LHCN-M2 (cell line): ENCODE results near the gene NSG1. TPM values are rescaled to one million over a fixed set of nuclear protein-coding genes. Genes with fewer than 3 reads are reported as not detected.
"Not testable (repeated sequence)": the region's sequence is repeated elsewhere in the genome, so short reads cannot be mapped to it uniquely, and the experiment has no call there.

Experiments used
- DNase-seq: peaks from one replicate; pipeline ENCODE4 v3.0.0-alpha.2; 2012; ENCODE audit warnings: low read depth
- total RNA-seq: library from RNA; depleted of rRNA; stranded (reverse); fragments of >200 nt; gene quantifications from 2 replicates; pipeline ENCODE4 v1.2.3, GENCODE V29; 2014

The NSG1 gene
- total RNA-seq, 1 experiment from 2014 or later: 0.57 TPM

GRCh38 chr4:4432341-4433125 is 45.6 kb downstream of the NSG1 start:
- DNase-seq: no peak

- DNase-seq: no peak
Observed at GRCh38 chr4:4433941-4434340, 47.0 kb downstream of the NSG1 start.

- DNase-seq: no peak
Observed at GRCh38 chr4:4436244-4436823, 49.4 kb downstream of the NSG1 start.

DNA sequence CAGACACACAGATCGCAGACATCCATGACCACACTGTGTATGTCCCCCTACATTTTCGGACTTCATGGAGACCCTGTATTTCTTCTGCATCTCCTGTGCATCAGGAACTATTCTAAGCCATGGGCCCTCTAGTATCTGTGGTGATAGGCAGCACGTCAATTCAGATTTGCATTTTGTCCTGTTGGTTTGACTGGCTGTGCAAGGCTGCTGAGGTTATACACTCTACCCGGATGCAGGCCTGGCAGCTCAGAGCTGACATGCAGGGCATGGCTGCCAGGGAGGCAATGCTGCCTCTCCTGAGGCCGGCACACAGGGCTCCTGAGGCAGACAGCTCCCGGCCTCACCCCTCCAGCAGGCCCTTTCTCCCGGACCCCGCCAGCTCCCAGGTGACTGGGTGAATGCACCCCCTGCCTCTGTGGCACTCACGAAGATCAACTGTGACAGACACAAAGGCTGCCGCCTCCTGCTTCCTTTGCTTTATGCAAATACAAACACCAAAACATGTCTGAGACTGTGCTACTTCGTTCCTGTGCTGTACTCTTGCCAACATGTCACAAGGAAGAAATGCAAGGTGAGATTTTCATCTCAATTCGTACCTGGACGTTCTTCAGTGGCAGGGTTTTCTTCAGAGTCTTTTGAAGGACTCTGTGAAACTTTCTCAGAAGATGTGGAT is 51.0 kb downstream of the NSG1 start:
- no peak for DNase-seq

DNA sequence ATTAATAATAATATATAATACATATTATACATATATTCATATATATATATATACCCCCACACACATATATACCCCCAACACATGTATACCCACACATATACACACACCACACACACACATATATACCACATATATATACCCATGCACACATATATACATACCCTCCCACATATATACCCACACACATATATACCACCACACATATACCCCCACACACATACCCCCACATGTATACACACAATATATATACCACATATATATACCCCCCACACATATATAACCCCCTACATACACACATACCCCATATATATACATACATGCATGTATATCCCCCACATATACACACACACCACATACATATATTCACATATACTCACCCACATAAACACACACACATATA is 52.0 kb downstream of the NSG1 start:
- no peak for DNase-seq

DNA sequence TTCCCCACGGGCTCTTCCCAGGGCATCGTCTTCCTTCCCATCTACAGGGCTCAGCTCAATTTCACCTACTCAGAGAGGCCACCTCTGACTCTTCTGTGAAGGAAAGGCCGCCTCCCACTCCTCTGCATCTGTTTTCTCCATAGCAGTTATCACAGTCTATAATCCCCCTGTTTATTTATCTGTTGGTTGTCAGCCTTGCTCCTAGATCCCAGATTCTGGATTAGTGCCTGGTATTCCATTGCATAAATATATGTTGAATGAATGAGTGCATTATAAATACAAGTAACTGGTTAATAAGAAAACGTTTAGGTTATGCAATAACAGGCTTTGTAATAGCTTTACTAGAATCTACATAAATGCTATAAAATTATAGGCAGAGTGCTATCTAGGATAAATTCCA is 52.9 kb downstream of the NSG1 start:
- no peak for DNase-seq

- no peak for DNase-seq
Observed at GRCh38 chr4:4440333-4441061, 53.6 kb downstream of the NSG1 start.

DNA sequence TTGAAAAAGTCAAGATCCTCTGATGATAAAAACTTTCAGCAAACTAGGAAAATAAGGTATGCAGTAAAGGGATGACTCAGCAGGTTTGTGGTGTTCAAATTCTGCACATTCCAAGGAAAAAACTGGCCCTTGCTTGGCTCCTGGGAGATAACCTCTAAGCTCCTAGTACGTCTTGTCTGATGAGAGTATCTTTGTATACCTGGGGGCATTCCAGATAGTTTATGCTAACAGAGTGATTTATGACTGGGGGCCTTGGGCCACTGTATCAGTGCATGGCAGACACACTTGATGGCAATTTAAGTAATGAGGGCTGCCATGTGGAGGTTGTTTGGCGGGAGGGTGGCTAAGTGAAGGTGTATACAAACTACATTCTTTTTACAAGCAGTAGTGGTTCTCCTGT is 56.9 kb downstream of the NSG1 start:
- DNase-seq: peak; percentile 50

- DNase-seq: no peak
Observed at GRCh38 chr4:4446434-4446833, 59.5 kb downstream of the NSG1 start.

- no peak for DNase-seq
Observed at GRCh38 chr4:4455210-4455865, 68.4 kb downstream of the NSG1 start.

- DNase-seq: no peak
Observed at GRCh38 chr4:4456351-4456750, 69.4 kb downstream of the NSG1 start.

DNA sequence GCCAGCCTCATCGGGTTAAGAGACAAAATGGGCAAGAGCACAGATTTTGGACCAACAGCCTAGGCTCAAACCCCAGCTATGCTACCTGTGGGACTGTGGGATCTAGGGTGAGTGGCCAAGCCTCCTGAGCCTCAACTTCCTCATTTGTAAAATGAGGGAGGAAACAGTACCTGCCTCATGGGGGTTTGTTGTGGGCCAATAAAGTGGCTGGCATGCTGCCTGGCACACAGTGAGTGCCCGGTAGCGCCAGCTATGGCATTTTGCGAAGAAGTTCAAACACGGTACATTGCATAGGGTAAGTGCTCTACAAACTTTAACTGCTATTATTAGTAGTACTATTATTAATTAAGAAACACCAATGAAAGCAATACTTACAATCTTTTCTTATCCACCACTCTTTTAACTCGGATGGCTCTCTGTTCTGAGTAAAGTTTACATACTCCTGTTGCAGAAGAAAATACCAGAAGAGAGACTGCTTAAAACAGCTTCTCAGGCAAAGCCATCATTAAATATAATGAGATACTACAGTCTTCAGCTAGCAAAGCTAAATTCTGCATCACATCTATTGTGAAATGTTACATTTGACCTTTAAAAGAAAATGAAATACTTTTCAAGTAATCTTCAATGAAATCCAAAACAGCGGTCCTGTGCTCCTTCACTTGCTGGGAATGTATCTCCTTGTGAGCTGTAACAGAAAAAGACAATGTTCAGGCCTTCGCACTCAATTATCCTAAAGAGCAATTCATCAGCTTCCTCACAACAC is 70.1 kb downstream of the NSG1 start:
- no peak for DNase-seq

- DNase-seq: peak; percentile 74
Observed at GRCh38 chr4:4457803-4458553, 71.1 kb downstream of the NSG1 start.

GRCh38 chr4:4459181-4459580 is 72.3 kb downstream of the NSG1 start:
- no peak for DNase-seq

- no peak for DNase-seq
Observed at GRCh38 chr4:4460759-4461158, 73.9 kb downstream of the NSG1 start.

GRCh38 chr4:4461178-4461577 is 74.3 kb downstream of the NSG1 start:
- DNase-seq: no peak

DNA sequence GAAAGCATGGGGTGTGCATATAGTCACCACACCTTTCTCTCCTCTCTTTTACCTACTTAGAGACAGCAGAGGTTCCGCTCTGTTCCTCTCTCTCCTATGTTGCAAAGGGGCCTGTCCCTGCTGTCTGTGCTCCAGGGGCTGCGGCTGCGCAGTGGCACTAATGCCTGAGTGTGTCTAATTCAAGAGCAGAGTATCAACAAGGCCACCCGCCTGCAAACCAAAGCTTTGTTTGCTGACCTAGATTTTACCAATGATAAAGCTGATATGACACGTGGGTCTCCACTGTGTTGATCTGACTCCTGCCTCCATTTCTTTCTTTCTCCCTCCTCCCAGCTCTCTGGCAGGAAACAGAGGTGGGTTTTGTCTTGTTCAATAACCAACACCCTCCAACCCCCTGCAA is 74.9 kb downstream of the NSG1 start:
- no peak for DNase-seq

- no peak for DNase-seq
Observed at GRCh38 chr4:4462970-4463369, 76.1 kb downstream of the NSG1 start.

- DNase-seq: not testable (repeated sequence)
Observed at GRCh38 chr4:4465238-4465637, 78.3 kb downstream of the NSG1 start.
